ENCODE data around the gene NDUFB10.

Gene NDUFB10

DNA sequence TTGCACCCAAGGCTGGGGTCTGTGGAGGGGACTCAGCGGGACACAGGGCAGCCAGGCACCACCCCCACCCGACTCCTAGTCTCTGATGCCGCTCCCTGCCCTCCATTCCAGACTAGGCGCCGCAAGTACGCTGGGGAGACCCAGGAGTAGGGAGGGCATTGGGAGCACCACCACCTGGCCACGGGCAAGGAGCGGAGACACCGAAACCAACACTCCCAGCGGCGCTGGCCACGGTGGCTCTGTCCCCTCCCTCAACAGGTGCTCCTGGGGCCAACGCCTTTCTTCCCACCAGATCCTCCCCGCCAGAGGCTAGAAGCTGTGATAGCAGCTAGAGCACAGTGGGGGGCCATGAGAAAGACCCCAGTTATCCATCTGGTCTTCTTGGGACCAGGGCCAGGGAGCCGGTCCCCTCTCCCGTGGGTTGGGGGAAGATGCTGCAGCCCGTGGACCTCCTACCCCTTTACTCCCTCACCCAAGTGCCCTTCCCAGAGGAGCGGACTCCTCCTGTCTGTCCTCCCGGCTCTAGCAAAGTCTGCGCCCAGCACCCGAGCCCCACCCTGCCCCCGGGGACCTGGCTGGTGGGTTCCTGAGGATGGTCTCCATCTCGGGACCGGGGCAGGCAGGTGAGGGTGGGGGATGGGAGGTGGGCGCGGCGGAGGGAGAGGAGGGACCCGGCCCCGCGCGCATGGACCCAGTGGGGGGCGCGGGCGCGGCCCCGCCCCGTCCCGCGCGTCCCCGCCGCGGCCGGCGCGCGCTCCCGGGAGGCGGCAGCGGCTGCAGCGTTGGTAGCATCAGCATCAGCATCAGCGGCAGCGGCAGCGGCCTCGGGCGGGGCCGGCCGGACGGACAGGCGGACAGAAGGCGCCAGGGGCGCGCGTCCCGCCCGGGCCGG, 30.1 kb downstream of the NDUFB10 start, which contains the start of gene SYNGR3:
Gene SYNGR3 (plus strand): TSS at position 762 of the 892 bp plus-strand sequence. CDS start 133 bp downstream, outside the sequence.
- DNase-seq, result no peak

GRCh38 chr16:1990101-1990350, 30.7 kb downstream of the NDUFB10 start:
- no peak for DNase-seq

- DNase-seq, result no peak
Measured at GRCh38 chr16:1990351-1991134, 31.2 kb downstream of the NDUFB10 start.

- DNase-seq, result peak; percentile 47
Measured at GRCh38 chr16:1991135-1991551, 31.8 kb downstream of the NDUFB10 start.

- DNase-seq, result no peak
Measured at GRCh38 chr16:1991588-1991947, 32.2 kb downstream of the NDUFB10 start.

DNA sequence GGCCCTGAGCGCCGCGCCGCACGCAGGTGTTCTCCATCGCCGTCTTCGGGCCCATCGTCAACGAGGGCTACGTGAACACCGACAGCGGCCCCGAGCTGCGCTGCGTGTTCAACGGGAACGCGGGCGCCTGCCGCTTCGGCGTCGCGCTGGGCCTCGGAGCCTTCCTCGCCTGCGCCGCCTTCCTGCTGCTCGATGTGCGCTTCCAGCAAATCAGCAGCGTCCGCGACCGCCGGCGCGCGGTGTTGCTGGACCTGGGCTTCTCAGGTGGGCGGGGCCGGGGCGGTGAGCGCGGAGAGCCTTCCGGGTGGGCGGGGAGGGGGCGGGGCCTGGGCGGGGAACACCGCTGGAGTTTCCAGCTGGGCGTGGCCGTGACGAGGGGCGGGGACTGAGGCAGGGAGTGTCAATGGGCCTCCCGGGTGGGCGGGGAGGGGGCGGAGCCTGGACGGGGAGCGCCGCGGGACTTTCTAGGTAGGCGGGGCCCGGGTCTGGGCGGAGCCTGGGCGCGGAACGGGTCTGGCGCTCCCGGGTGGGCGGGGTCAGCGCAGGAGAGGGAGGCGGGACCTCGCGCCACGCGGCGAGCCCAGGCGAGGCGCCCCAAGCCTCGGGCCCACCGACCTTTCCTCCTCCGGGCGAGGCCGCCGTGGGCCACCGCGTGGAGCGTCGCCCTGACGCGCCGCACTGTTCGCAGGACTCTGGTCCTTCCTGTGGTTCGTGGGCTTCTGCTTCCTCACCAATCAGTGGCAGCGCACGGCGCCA, 32.8 kb downstream of the NDUFB10 start:
- peak; percentile 83 for DNase-seq

DNA sequence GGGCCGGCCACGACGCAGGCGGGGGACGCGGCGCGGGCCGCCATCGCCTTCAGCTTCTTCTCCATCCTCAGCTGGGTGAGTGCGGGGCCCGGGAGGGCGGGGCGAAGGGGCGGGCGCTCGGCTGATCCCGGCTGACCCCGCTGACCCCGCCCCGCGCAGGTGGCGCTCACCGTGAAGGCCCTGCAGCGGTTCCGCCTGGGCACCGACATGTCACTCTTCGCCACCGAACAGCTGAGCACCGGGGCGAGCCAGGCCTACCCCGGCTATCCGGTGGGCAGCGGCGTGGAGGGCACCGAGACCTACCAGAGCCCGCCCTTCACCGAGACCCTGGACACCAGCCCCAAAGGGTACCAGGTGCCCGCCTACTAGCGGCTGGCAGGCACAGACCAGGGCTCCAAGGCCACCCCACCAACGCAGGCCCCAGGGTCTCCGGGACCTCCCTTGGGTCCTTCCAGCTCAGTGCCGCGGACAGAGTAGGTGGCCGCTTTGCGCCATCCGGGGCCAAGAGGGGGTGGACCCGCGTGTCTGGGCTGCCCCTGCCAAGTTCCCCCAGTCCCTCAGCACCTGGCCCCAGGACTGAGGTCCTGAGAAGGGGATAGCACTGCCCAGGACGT, 33.5 kb downstream of the NDUFB10 start:
- no peak for DNase-seq

DNA sequence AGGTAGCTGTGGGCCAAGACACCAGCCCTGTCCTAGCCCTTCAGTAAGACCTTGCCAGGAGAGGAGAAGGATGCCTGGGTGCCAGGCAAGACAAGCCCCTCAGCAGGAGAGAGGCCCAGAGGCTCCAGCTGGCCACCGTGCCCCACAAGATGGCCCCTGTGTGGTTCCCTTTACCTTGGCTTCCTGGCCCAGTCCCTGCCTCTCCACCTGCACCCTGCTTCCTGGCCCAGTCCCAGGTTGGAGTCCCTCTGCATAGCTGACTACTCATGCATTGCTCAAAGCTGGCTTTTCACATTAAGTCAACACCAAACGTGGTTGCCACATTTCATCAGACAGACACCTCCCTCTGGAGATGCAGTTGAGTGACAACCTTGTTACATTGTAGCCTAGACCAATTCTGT, 34.4 kb downstream of the NDUFB10 start:
- no peak for DNase-seq

- no peak for DNase-seq
Measured at GRCh38 chr16:1997494-1998359, 38.4 kb downstream of the NDUFB10 start.

GRCh38 chr16:1998360-1998835, 39.1 kb downstream of the NDUFB10 start:
- no peak for DNase-seq

GRCh38 chr16:1998852-1999801, 39.8 kb downstream of the NDUFB10 start:
- no peak for DNase-seq

- DNase-seq, result no peak
Measured at GRCh38 chr16:1999866-2000514, 40.7 kb downstream of the NDUFB10 start.

DNA sequence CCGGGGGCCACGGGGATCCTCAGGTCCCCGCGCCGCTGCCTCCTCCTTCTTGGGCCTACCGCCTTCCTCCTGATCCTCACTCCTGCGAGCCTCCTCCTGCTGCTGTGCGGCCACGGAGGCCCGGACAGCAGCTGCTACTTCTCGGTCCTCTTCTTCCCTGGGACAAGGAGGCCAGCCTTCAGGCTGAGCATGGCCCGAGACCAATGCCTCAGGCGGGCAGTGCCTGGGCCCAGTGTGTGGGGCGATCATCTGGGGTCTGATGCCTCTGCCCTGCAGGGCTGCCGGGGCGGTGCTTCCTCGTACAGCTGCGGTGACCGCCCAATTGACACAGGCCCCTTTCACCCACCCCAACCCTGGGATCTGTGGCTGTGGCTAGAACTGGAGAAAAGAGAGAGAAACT, 41.7 kb downstream of the NDUFB10 start:
- no peak for DNase-seq

DNA sequence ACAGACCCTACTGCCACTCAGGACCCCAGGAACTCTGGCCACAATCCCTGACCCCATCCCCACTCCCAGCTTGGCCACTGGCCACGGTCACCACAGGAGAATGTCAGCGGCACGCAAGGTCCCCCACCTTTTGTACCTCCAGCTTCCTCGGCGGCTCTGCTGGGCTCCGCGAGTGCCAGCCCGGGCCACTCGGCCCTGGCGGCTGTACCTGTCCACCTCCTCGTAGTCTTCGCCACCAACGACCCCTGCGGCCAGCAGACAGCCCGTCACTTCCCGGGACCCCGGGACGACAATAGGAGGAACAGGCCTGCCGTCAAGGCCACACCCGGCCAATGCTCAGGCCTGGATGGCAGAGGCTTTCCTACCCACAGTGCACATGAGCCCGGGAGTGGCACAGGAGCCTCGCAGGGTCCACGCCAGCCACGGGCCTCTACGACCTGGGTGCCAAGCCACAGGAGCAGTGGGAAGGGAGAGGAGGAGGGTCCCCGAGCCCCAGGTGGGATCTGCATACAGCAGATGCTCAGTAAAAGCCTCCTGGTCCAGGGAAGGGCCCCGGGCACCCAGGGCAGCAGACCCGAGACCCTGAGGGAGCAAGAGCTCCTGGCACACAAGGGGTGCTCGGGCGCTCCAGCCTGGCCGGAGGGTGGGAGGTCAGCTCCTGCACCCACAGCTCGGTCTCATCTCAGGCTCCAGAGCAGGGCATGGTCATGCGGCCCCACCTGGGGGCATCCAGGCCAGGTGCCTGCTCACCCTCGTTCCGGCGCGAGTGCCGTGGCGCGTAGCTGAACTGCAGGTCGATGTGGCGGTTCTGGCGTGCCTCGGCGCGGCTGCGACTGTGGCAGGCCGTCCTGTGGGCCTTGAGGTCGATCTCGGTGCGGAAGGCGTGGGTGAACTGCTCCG, 42.4 kb downstream of the NDUFB10 start:
- DNase-seq, result no peak

- DNase-seq, result no peak
Measured at GRCh38 chr16:2002406-2003230, 43.3 kb downstream of the NDUFB10 start.

GRCh38 chr16:2003231-2003826, 44.0 kb downstream of the NDUFB10 start:
- no peak for DNase-seq

GRCh38 chr16:2003827-2004641, 44.7 kb downstream of the NDUFB10 start:
- peak; percentile 59 for DNase-seq

Measured in GF-D8 (cell line).